ACHN (cell line): Measurements from ENCODE around the gene GUCY2C.
A peak's percentile ranks its signal among the peaks of the same experiment; 100 is the strongest.

ENCODE experiments used
- DNase-seq: peaks from one replicate; pipeline ENCODE4 v3.0.0-alpha.2; 2015
- in situ Hi-C: cut with HindIII; loops from 2 replicates; pipeline ENCODE4 v1.10.0; 2017; ENCODE audit warnings: low sequenced_read_pairs, low pct_ligation_motif_present, low pct_unique_long_range_greater_than_20kb

GUCY2C gene

DNA sequence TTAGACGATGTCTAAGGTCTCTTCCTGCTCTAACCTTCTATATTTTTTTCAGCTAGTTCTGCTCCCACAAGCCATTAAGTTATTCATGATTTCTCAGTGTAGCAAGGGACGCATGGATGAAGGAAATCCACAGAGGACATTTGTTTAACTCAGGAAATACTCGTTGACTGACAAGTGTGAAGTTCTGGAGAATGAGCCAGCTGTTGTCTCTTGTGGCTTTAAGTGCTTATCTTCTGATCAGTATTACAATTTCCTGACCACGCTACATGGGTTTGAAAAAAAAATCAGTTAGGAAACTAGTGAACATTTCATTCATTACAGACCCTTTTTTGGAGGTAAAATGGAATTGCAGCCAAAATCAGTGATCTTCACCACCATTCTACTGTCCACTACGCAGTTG is 53.1 kb downstream of the GUCY2C start:
- DNase-seq: no peak
- in situ Hi-C loops: no loop called here

DNA sequence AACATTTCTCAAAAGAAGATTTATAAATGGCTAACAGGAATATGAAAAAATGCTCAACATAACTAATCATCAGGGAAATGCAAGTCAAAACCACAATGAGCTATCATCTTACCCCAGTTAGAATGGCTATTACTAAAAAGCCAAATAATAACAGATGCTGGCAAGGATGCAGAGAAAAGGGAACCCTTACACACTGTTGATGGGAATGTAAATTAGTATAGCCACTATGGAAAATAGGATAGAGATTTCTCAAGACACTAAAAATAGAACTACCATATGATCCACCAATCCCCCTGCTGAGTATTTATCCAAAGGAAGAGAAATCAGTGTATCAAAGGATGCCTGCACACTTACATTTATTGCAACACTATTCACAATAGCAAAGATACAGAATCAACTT is 58.3 kb downstream of the GUCY2C start:
- in situ Hi-C loops: no loop called here
- DNase-seq: no peak

DNA sequence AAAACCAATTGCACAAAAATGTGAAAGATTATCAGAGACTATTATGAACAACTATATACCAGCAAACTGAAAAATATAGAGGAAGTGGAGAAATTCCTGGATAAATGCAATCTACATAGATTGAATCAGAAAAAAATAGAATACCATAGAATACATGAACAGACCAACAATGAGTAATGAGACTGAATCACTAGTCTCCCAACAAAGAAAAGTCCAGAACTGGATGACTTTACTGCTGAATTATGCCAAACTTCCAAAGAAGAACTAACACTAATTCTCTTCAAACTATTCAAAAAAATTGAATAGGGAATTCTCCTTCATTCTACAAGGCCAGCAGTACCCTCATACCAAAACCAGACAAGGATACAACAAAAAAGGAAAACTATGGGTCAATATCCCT is 60.6 kb downstream of the GUCY2C start:
- DNase-seq: no peak
- in situ Hi-C loops: no loop called here

DNA sequence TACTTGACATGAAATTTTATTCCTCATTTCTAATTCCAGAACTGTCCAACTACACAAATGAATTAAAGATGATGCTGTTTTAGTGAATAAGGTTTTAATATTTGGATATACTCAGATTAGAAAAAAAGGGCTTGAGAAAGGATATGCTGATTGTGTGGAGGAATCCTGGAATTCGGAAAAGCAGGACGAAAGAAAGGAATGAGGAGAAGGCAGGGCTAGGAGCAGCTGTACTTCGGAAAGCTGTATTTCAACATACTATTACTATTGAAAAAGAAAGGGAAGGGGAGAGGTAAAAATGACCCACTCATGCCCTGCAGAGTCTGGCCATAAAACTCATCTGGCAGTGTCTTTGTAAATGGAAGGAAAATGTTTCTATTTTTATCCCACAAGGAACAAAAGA is 65.6 kb downstream of the GUCY2C start:
- in situ Hi-C loops: no loop called here
- no peak for DNase-seq

DNA sequence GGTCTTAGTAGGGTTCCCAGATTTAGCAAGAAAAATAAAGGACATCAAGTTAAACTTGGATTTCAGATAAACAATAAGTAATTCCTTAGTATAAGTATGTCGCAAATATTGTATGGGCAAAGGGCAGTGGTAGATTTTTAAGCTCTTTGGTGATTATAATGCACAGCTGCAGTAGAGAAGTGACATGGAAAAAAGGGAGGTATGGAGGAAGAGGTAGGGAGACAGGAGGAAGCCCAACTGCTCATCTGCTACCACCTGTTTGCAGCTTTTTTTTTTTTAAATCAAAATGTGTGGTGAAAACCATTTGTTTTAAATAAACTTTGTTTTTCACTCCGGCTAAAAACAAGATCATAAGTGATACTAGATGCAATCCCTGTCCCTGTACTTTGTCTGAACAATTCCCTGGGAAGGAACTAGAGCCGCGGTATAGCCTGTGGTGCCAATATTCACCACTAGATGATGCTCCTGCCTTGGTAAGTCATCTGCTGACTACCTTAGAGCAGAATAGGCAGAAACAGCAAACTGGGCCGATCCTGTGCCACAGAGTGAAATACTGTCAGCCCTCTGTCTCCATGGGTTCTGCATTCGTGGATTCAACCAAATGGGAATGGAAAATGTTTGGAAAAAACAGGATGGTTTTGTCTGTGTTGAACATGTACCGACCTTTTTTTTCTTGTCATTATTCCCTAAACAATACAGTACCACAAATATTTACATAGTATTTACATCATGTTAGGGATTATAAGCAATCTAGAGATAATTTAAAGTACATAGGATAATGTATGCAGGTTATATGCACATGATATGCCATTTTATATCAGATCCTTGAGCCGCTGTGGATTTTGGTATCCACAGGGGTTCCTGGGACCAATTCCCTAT is 66.3 kb downstream of the GUCY2C start:
- in situ Hi-C loops: no loop called here
- peak; percentile 80 for DNase-seq

DNA sequence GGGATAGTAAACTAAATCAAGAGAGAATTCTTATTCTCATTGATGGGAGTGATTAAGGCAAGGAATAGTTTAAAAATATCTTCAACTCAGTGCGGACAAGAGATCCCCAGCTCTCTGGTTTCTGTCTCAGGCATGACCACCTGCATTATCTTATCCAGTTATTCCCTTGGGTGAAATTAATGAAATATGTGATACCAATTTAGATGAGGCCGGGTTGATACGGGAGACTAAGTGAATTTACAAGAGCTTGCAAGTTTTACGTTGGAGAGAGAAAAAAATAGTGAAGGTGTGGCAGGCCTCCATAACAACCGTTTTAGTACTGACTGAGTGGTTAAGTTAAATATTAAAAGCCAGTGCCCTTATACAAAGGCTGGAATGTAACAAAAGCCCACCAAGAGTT is 67.6 kb downstream of the GUCY2C start:
- DNase-seq: no peak
- in situ Hi-C loops: no loop called here

DNA sequence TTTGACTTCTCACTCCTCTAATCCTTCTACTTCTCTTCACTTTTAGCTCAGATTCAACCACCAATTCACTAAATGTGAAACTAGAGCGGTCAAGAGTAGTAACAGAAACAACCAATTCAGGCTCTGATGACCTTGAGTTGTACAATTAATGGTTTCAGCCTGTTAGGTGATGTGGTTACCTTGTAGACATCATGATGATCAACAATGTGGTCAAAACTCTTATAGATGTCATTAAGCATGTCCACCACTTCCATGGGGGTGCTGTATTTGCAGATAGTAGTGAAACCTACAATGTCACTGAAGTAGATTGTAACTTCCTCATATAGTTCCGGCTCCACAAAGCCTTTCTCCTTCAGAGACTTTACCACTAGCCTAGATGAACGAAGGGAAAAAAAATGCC is 74.6 kb downstream of the GUCY2C start:
- in situ Hi-C loops: no loop called here
- DNase-seq: no peak

DNA sequence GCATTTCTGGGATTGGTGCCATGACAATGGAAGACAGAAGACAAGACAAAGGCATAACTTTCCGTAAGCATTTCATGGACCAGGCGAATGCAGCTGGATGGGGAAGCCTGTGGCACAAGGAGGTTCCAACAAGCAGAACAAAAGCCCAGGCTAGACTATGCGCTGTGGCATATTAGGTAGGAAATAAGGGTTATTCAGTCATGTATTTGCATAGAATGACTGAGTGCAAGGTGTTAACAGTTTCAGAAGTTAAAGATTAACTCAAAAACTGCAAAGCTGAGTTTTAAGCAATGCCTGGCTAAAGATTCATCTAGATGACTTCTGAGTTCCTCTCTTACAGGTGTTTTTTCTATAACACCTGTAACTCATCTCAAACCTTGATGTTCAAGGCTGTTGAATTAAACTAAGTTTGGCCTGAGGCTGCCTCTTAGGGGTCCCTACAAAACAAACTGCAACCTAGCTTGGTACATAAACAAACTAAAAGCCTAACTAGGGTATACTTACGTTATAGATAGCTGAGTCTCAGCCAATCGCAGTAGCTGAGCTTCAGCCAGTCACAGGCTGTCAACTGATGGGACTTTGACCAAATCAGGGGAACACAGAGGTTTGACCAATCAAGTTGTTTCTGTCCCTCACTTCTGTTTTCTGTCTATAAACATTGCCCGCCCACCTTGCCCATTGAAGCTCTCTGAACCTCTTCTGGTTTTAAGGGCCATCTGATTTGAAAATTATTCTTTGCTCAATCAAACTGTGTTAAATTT is 76.5 kb downstream of the GUCY2C start:
- DNase-seq: no peak
- in situ Hi-C loops: no loop called here

DNA sequence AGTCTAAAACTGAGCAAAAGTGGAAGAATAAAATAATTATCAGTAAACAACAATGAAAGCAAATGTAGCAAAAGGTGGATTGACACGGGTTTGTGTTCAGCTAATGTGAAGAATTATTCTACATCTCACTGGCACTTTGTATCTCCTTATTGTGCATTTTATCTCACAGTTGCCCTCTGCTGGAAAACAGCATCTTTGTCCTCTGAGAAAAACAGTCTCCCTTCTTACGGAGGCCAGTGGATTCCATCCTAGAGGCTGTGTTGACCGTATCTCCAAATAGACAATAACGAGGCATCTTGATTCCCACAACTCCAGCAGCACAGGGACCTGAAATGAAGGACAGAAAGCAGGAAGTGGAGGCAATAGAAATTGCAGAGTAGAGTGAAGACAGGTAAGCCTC is 77.4 kb downstream of the GUCY2C start:
- peak; percentile 20 for DNase-seq
- in situ Hi-C loops: no loop called here

DNA sequence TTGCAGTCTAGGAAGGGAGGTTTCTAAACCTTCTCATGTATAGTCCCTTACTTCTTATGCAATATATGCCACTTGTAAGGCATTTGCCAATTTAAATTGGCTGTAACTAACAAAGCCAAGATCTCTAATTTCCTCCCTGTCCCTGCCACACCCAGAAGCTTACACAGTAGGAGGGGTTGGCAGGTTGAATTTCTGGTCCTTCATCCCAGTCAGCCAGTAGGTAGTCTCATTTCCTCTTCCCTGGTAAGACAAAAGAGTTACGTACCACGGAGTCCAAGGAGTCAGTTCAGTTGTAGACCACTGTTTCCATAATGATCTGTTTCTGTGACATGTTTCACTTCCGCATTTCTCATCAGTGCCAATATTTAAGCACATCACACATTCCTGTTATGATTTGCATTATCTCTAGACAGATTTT is 81.7 kb downstream of the GUCY2C start:
- in situ Hi-C loops: no loop called here
- no peak for DNase-seq

DNA sequence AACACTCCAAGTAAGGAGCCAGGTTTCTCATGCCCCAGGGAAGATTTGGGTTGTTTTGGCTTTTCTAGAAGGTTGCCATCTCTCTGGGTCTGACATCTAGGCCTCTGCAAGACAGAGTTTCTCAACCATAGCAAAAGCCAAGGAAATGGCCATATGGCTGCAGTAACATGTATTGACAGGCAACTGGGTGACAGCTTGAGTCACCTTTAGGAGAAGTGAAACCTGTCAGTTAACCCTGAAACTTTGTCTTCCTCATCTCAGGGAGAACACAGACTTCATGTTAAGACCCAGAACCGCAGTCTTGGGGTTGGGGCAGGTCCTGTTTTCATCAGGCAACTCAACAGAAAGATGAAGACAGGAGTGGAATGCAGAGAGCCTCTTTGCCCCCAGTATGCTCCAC is 82.7 kb downstream of the GUCY2C start:
- DNase-seq: no peak
- in situ Hi-C loops: no loop called here

DNA sequence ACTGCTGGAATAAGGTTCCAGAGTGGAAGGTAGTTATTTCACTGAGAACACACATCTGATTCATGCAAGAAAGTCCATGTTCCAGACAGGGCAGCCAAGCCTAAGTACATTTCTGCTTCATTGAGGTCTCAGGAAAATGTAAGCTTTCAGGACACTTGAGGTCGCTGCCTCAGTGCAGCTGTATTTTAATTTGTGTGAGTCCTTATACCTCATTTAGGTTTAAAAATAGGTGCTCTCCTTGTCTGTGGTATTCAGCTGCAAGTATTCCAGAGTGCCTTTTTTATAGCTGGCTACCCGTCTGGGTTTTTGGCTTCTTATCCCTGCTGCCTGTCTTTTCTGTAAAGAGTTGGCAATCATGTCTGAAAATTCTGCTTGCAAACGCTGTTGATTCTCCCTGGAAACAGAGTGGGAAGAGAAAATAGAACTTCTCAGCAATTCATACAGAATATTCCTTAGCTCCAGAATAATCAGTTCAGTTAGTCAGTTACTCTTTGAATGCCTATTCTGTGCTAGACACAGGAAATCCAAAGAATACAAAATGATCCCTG is 83.4 kb downstream of the GUCY2C start:
- DNase-seq: no peak
- in situ Hi-C loops: no loop called here

DNA sequence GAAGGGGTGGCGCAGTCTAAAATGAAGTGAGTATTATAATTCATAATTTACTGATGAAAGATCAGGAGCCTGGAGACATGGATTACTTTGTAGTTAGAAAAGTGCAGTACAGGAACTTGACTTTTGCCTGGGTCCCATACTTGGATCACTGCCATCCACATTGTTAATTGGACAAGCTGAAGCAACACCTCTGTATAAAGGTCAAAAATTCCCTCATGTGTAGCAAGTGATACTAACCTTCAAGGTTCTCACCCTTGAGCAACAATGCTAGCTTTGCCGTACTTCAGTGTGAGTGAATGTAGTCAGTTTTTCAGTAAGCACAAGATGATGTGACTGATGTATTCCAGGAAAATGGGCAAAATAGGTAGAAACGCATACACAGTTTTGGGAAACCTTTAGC is 84.1 kb downstream of the GUCY2C start:
- in situ Hi-C loops: no loop called here

DNA sequence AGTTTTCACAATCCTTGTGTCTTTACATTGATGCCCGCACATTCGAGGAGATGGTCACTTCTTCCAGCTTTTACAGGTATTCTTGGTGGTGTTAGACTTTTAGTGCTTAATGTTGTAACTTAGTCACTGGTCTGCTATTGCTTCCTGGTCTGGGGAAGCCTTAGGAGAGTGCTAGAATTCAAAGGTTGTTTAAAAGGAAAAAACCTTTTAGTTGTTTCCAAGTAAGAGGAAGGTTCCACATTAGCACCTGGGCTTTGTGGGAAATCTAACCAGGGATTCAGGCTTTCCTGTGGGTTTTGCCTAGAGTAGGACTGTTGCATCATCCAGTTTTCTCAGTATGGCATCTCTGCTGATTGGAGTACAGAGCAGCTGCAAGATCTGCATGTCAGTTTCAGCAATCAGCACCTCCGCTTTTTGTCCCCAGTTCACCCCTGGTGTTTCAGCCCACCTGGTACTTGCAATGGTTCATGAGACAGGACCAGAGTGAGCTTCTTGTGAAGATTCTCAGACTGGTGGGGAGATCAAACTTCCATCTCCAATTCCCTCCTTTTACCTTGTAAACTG is 84.7 kb downstream of the GUCY2C start:
- in situ Hi-C loops: no loop called here
- DNase-seq: no peak

More for the DNA sequence above, 84.1 kb downstream of the GUCY2C start:
- no peak for DNase-seq

DNA sequence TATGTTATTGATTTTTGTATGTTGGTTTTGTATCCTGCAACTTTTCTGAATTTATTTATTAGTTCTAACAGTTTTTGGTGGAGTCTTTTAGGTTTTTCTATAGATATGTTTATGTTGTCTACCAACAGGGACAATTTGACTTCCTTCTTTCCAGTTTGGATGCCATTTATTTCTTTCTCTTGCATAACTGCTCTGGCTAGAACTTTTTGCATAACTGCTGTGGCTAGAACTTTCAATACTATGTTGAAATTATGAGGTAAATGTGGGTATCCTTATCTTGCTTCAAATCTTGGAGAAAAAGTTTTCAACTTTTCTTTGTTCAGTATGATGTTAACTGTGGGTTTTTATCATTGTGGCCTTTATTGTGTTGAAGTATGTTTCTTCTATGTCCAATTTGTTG is 88.8 kb downstream of the GUCY2C start:
- no peak for DNase-seq
- in situ Hi-C loops: no loop called here

DNA sequence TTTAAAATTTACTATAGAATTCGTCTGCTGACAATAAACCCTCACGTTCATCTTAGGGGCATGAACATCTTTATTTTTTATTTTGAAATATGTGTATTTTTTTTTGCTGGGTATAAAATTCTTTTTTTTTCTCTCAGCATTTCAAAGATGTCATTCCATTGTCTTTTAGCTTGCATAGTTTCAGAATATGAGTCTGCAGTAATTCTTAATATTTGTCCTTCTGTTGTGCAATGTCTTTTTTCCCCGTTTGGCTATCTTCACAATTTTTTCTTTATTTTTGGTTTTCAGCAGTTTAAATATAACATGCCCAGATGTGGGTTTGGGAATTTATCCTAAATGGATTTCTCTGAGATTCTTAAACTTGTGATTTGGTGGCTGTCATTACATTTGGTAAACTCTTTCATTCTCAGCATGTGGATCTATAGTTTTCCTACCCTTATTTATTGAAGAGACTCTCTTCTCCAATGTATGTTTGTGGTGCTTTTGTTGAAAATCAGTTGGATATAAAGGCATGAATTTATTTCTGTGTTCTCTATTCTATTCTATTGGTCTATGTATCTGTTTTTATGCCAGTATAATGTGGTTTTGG is 90.9 kb downstream of the GUCY2C start:
- in situ Hi-C loops: no loop called here

DNA sequence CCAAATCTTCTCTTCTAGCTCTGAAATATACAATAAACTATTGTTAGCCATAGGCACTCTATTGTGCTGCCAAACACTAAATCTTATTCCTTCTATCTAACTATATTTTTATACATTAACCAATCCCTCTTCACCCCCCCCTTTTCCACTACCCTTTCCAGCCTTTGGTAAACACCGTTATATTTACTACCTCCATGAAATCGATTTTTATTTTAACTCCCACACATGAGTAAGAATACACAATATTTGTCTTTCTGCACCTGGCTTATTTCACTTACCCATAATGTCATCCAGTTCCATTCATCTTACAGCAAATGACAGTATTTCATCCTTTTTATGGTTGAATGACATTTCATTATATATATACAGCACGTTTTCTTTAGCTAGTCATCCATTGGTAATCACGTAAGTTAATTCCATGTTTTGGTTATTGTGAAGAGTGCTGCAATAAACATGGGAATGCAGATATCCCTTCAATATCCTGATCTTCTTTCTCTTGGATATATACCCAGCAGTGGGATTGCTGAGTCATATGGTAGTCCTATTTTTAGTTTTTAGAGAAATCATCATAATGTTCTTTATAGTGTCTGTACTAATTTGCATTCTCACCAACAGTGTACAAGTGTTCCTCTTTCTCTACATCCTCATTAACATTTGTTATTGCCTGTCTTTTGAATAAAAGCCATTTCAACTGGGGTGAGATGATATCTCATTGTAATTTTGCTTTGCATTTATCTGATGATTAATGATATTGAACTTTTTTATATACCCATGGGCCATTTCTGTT is 94.5 kb downstream of the GUCY2C start:
- no peak for DNase-seq
- in situ Hi-C loops: no loop called here

More for the DNA sequence above, 90.9 kb downstream of the GUCY2C start:
- DNase-seq: peak; percentile 22

DNA sequence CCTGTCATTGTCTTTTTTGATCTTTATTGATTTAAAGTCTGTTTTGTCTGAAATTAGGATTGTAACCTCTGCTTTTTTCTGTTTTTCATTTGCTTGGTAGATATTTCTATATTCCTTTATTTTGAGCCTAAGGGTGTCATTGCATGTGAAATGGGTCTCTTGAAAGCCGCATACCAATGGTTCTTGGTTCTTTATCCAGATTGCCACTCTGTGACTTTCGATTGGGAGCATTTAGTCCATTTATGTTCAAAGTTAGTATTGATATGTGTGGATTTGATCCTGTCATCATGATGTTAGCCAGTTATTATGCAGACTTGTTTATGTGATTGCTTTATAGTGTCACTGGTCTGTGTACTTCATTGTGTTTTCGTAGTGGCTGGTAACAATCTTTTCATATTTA is 98.9 kb downstream of the GUCY2C start:
- no peak for DNase-seq
- in situ Hi-C loops: no loop called here
